ENCODE results near the gene RIMBP2.

RIMBP2 gene

GRCh38 chr12:130391186-130391585 lies 324.9 kb downstream of the RIMBP2 start:
- Histone ChIP-seq H3K27me3 (ENCODE audit: control insufficient read depth, insufficient read depth, low read length) (no peaks in the 10 kb centered on the region), H3K4me3 (ENCODE audit: low read length) (no peak overlapping the region), H3K36me3 (ENCODE audit: control insufficient read depth, insufficient read depth, low read length) (no peaks in the 10 kb centered on the region), H3K4me1 (ENCODE audit: control insufficient read depth, insufficient read depth, low read length) (no peaks in the 10 kb centered on the region), H3K9me3 (ENCODE audit: control insufficient read depth, low read length) (no peaks in the 10 kb centered on the region), H3K9ac (ENCODE audit: low read length) (no peak overlapping the region)

- H3K27me3 ChIP-seq (ENCODE audit: control insufficient read depth, insufficient read depth, low read length) = no peaks in the 10 kb centered on the region
- H3K36me3 ChIP-seq (ENCODE audit: control insufficient read depth, insufficient read depth, low read length) = no peaks in the 10 kb centered on the region
- H3K4me3 ChIP-seq (ENCODE audit: low read length) = no peak overlapping the region
- H3K9me3 ChIP-seq (ENCODE audit: control insufficient read depth, low read length) = no peaks in the 10 kb centered on the region
- no peak overlapping the region for H3K9ac ChIP-seq (ENCODE audit: low read length)
- no peaks in the 10 kb centered on the region for H3K4me1 ChIP-seq (ENCODE audit: control insufficient read depth, insufficient read depth, low read length)
Observed at GRCh38 chr12:130385193-130385592, 330.9 kb downstream of the RIMBP2 start.

- no peaks in the 10 kb centered on the region for H3K4me1 ChIP-seq (ENCODE audit: control insufficient read depth, insufficient read depth, low read length)
- H3K36me3 ChIP-seq (ENCODE audit: control insufficient read depth, insufficient read depth, low read length) = no peaks in the 10 kb centered on the region
- H3K9me3 ChIP-seq (ENCODE audit: control insufficient read depth, low read length) = no peaks in the 10 kb centered on the region
- H3K9ac ChIP-seq (ENCODE audit: low read length) = no peak overlapping the region
- no peak overlapping the region for H3K4me3 ChIP-seq (ENCODE audit: low read length)
- no peaks in the 10 kb centered on the region for H3K27me3 ChIP-seq (ENCODE audit: control insufficient read depth, insufficient read depth, low read length)
Observed at GRCh38 chr12:130384234-130384633, 331.9 kb downstream of the RIMBP2 start.

- Histone ChIP-seq H3K4me1 (ENCODE audit: control insufficient read depth, insufficient read depth, low read length) (no peaks in the 10 kb centered on the region), H3K4me3 (ENCODE audit: low read length) (no peak overlapping the region), H3K9me3 (ENCODE audit: control insufficient read depth, low read length) (no peaks in the 10 kb centered on the region), H3K9ac (ENCODE audit: low read length) (no peak overlapping the region), H3K36me3 (ENCODE audit: control insufficient read depth, insufficient read depth, low read length) (no peaks in the 10 kb centered on the region), H3K27me3 (ENCODE audit: control insufficient read depth, insufficient read depth, low read length) (no peaks in the 10 kb centered on the region)
Observed at GRCh38 chr12:130382818-130383217, 333.3 kb downstream of the RIMBP2 start.

GRCh38 chr12:130375296-130376287 lies 340.5 kb downstream of the RIMBP2 start:
- H3K27me3 ChIP-seq (ENCODE audit: control insufficient read depth, insufficient read depth, low read length) = peaks cover 5% of the 10 kb centered on the region
- no peak overlapping the region for H3K9ac ChIP-seq (ENCODE audit: low read length)
- H3K9me3 ChIP-seq (ENCODE audit: control insufficient read depth, low read length) = no peaks in the 10 kb centered on the region
- H3K36me3 ChIP-seq (ENCODE audit: control insufficient read depth, insufficient read depth, low read length) = no peaks in the 10 kb centered on the region
- no peaks in the 10 kb centered on the region for H3K4me1 ChIP-seq (ENCODE audit: control insufficient read depth, insufficient read depth, low read length)
- H3K4me3 ChIP-seq (ENCODE audit: low read length) = no peak overlapping the region

- Histone ChIP-seq H3K27me3 (ENCODE audit: control insufficient read depth, insufficient read depth, low read length) (peaks cover 5% of the 10 kb centered on the region), H3K4me3 (ENCODE audit: low read length) (no peak overlapping the region), H3K36me3 (ENCODE audit: control insufficient read depth, insufficient read depth, low read length) (no peaks in the 10 kb centered on the region), H3K4me1 (ENCODE audit: control insufficient read depth, insufficient read depth, low read length) (no peaks in the 10 kb centered on the region), H3K9ac (ENCODE audit: low read length) (no peak overlapping the region), H3K9me3 (ENCODE audit: control insufficient read depth, low read length) (no peaks in the 10 kb centered on the region)
Observed at GRCh38 chr12:130374083-130374482, 342.0 kb downstream of the RIMBP2 start.

- Histone ChIP-seq H3K27me3 (ENCODE audit: control insufficient read depth, insufficient read depth, low read length) (peaks cover 5% of the 10 kb centered on the region), H3K9ac (ENCODE audit: low read length) (no peak overlapping the region), H3K4me3 (ENCODE audit: low read length) (no peak overlapping the region), H3K9me3 (ENCODE audit: control insufficient read depth, low read length) (no peaks in the 10 kb centered on the region), H3K36me3 (ENCODE audit: control insufficient read depth, insufficient read depth, low read length) (no peaks in the 10 kb centered on the region), H3K4me1 (ENCODE audit: control insufficient read depth, insufficient read depth, low read length) (no peaks in the 10 kb centered on the region)
Observed at GRCh38 chr12:130372936-130373335, 343.2 kb downstream of the RIMBP2 start.

GRCh38 chr12:130371296-130371695 lies 344.8 kb downstream of the RIMBP2 start:
- H3K9me3 ChIP-seq (ENCODE audit: control insufficient read depth, low read length) = no peaks in the 10 kb centered on the region
- no peaks in the 10 kb centered on the region for H3K36me3 ChIP-seq (ENCODE audit: control insufficient read depth, insufficient read depth, low read length)
- H3K4me3 ChIP-seq (ENCODE audit: low read length) = no peak overlapping the region
- no peaks in the 10 kb centered on the region for H3K4me1 ChIP-seq (ENCODE audit: control insufficient read depth, insufficient read depth, low read length)
- peaks cover 5% of the 10 kb centered on the region for H3K27me3 ChIP-seq (ENCODE audit: control insufficient read depth, insufficient read depth, low read length)
- no peak overlapping the region for H3K9ac ChIP-seq (ENCODE audit: low read length)

- peaks cover 2% of the 10 kb centered on the region for H3K4me1 ChIP-seq (ENCODE audit: control insufficient read depth, insufficient read depth, low read length)
- H3K4me3 ChIP-seq (ENCODE audit: low read length) = no peak overlapping the region
- no peaks in the 10 kb centered on the region for H3K9me3 ChIP-seq (ENCODE audit: control insufficient read depth, low read length)
- H3K36me3 ChIP-seq (ENCODE audit: control insufficient read depth, insufficient read depth, low read length) = no peaks in the 10 kb centered on the region
- peaks cover 5% of the 10 kb centered on the region for H3K27me3 ChIP-seq (ENCODE audit: control insufficient read depth, insufficient read depth, low read length)
- no peak overlapping the region for H3K9ac ChIP-seq (ENCODE audit: low read length)
Observed at GRCh38 chr12:130369816-130370215, 346.3 kb downstream of the RIMBP2 start.

GRCh38 chr12:130367523-130367922 lies 348.6 kb downstream of the RIMBP2 start:
- no peaks in the 10 kb centered on the region for H3K36me3 ChIP-seq (ENCODE audit: control insufficient read depth, insufficient read depth, low read length)
- H3K4me3 ChIP-seq (ENCODE audit: low read length) = no peak overlapping the region
- H3K27me3 ChIP-seq (ENCODE audit: control insufficient read depth, insufficient read depth, low read length) = no peaks in the 10 kb centered on the region
- no peak overlapping the region for H3K9ac ChIP-seq (ENCODE audit: low read length)
- H3K4me1 ChIP-seq (ENCODE audit: control insufficient read depth, insufficient read depth, low read length) = peaks cover 6% of the 10 kb centered on the region
- H3K9me3 ChIP-seq (ENCODE audit: control insufficient read depth, low read length) = no peaks in the 10 kb centered on the region

- H3K27me3 ChIP-seq (ENCODE audit: control insufficient read depth, insufficient read depth, low read length) = no peaks in the 10 kb centered on the region
- no peaks in the 10 kb centered on the region for H3K9me3 ChIP-seq (ENCODE audit: control insufficient read depth, low read length)
- no peaks in the 10 kb centered on the region for H3K36me3 ChIP-seq (ENCODE audit: control insufficient read depth, insufficient read depth, low read length)
- no peak overlapping the region for H3K9ac ChIP-seq (ENCODE audit: low read length)
- H3K4me1 ChIP-seq (ENCODE audit: control insufficient read depth, insufficient read depth, low read length) = peaks cover 6% of the 10 kb centered on the region
- H3K4me3 ChIP-seq (ENCODE audit: low read length) = no peak overlapping the region
Observed at GRCh38 chr12:130367003-130367402, 349.1 kb downstream of the RIMBP2 start.

GRCh38 chr12:130366159-130366558 lies 349.9 kb downstream of the RIMBP2 start:
- Histone ChIP-seq H3K4me1 (ENCODE audit: control insufficient read depth, insufficient read depth, low read length) (peaks cover 6% of the 10 kb centered on the region), H3K27me3 (ENCODE audit: control insufficient read depth, insufficient read depth, low read length) (no peaks in the 10 kb centered on the region), H3K4me3 (ENCODE audit: low read length) (no peak overlapping the region), H3K9me3 (ENCODE audit: control insufficient read depth, low read length) (no peaks in the 10 kb centered on the region), H3K36me3 (ENCODE audit: control insufficient read depth, insufficient read depth, low read length) (no peaks in the 10 kb centered on the region), H3K9ac (ENCODE audit: low read length) (no peak overlapping the region)

Measured in mucosa of stomach (tissue), 1 donor.